Femur (tissue), 1 donor: ENCODE results near the gene GRK1.

ENCODE experiments used
- DNase-seq: peaks from one replicate; pipeline ENCODE4 v3.0.0-alpha.2; 2017

GRK1 gene

DNA sequence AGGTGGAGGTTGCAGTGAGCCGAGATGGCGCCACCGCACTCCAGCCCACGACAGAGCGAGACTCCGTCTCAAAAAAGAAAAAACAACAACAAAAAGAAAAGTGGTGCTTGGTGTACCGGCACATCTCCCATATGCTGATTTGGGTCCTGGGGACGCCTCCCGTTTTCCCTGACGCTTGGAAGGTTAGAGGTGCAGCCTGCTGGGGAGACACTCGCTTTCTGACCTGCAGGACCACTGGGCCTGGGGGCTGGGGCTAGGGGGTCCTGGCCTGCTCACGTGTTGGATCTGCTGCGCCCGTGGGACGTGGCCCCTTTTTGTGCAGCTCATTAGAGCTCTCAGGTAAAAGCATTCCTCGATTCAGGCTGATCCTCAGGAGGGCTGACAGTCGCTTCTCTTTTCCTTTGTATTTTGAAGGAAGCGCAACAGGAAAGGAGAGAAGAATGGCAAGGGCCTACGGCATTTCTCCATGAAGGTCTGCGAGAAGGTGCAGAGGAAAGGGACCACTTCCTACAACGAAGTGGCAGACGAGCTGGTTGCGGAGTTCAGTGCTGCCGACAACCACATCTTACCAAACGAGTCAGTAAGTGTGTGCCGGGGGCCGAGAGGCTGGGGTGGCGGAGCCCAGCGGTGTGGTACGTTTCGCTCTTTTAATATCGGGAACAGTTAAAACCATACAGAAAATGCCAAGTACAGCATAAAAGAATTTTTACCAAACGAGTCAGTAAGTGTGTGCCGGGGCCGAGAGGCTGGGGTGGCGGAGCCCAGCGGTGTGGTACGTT lies 34.1 kb upstream of the GRK1 start:
- DNase-seq, result no peak

DNA sequence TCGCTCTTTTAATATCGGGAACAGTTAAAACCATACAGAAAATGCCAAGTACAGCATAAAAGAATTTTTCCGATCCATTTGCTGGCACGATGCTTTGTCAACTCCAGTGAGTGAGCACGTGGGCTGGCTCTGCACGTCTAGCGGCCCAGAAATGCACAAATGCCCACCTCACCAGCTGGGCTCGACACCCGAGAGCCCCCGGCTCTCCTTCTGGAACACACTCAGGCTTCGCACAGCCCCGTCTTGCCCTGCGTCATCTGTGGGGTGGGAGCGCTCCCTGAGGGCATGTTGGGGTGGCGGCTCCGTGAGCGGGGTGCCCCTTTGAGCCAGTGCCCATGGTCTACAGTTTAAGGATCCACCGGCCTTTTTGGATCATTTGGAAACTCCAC lies 33.5 kb upstream of the GRK1 start:
- DNase-seq, result no peak

DNA sequence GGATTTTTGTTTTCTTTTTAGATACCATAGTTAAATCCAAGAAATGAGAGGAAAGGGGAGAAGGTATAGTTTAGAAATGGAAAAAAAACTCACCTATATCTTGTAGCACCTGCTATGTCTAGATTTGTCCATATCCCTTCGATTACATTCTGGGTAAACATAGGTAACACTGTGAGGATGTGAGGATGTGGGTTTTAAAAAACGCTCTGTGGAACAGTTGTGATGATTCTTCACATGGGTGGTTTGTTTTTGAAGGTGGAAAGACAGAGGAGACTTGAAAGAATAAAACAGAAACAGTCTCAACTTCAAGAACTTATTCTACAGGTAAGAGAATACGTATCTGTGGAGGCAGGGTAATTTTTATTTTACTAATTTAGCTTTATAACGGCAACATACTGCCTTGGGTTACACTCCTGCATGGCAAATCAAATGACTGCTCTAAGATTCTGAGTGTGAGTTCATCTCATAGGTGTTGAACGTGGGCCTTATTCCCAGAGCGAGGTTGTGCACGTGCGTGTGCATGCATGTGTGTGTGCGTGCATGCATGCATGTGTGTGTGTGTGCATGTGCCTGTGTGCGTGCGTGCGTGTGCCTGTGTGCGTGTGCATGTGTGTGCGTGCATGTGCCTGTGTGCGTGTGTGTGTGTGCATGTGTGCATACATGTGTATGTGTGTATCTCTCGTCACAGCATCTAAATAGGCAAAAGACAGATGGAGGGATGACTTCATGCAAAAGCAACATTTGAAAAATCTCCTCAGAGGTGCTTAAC lies 32.6 kb upstream of the GRK1 start:
- no peak for DNase-seq

DNA sequence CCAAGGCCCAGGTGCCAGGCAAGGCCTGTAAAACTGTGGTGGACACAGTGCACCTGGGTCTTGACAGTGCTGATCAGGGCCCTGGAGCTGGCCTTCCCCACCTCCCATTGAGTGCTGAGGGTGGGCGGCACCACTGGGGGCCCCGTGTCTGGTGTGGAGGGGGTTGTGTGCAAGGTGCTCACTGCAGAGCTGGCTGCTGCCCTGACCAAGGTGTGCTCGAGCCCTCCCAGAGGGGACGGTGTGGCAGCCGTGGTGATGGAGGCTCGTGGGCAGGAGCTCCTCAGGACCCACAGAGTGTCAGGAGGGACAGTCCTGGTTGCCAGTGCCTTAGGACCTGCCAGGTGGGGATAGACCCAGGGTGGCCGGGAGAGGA lies 32.0 kb upstream of the GRK1 start:
- DNase-seq, result no peak

DNA sequence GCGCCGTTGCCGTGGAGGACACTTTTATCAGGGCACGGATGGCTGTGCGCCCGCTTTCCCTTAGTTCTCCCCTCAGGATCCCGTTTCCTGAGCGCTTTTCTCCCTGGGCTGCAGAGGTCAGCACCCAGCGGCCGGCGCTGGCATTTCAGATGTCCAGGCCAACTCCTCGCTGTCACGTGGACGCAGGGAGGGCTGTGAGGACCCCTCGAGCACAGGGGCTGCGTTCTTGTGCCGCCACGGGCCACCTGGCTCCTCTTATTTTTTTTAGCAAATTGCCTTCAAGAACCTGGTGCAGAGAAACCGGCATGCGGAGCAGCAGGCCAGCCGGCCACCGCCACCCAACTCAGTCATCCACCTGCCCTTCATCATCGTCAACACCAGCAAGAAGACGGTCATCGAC lies 31.3 kb upstream of the GRK1 start:
- DNase-seq, result no peak

DNA sequence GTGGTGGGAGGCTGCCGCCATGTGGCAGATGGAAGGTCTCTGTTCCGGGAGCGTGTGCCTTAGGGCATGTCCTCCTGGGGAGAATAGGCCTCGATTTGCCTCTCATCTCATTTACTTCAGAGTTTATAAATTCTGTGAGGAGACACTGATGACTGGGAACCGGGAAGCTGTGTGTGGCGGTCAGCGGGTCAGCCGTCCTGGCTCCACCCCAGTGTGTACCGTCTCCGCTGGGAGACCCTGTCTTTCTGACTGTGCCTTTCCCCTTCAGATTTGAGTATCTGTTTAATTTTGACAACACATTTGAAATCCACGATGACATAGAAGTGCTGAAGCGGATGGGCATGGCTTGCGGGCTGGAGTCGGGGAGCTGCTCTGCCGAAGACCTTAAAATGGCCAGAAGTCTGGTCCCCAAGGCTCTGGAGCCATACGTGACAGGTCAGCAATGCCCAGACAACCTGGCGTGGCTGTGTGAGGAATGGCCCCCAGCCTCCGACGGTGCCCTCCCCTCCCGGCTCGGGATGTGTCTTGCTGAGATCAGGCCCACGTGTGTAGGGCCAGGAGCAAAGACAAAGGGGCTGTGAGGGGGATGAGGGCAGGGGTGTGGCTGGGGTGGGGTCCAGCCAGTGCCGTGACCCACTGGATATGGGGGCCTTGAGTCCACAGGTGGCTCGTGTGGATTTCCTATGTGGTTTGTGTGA lies 30.6 kb upstream of the GRK1 start:
- DNase-seq, result no peak

DNA sequence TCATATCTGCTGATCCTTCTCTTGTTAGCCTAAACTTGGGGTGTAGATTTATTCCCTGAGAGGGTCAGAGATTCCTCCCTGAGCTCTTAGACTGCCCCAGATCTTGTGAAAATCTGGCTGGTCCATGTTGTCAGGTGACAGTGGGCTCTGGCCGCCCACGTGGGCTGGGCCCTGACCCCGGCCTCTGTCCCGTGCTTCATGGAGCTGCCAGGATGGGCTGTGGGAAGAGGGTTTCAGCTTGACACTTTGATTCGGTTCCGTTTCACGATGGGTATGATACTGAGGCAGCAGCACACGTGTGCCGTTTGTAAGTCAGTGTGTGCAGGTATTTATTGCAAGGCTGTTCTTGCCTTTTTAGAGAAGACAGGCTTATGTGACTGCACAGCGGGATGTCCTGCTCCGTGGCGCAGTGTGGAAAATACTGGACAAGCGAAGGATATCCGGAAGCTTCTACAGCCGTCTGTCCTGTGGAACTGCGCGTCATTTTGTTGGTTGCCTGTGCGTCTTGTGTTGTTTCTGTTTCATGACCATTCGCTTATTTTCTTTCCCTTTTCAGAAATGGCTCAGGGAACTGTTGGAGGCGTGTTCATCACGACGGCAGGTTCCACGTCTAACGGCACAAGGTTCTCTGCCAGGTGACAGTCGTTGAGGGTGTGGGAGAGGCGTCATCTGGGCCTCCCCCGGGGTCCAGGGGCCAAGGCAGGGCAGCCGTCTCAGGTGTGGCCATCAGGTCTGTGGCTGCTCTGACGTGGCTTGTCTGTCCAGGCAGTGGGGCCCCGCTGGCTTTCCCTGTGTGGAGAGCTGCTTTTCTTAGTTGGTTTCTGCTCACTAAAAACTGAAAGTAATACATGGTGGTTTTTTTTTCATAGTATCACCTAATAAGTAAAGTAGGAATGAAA lies 29.5 kb upstream of the GRK1 start:
- DNase-seq, result peak; percentile 11

DNA sequence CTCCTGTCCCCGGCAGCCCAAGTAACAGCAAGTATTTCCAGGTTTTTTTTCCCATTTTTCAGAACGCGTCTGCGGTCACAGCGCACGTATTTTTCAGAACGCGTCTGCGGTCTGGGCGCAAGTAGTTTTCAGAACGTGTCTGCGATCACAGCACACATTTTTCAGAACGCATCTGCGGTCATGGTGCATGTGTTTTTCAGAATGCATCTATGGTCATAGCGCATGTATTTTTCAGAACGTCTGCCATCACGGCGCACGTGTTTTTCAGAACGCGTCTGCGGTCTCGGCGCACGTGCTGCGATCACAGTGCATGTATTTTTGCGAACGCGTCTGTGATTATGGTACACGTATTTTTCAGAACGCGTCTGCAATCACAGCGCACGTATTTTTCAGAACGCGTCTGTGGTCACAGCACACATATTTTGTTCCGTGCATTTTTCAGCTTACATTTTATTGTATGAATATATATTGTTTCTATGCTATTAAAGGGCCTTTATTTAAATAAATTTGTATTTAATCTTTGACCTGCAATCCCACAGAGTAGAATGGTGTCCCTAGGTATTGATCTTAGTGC lies 28.8 kb upstream of the GRK1 start:
- no peak for DNase-seq

DNA sequence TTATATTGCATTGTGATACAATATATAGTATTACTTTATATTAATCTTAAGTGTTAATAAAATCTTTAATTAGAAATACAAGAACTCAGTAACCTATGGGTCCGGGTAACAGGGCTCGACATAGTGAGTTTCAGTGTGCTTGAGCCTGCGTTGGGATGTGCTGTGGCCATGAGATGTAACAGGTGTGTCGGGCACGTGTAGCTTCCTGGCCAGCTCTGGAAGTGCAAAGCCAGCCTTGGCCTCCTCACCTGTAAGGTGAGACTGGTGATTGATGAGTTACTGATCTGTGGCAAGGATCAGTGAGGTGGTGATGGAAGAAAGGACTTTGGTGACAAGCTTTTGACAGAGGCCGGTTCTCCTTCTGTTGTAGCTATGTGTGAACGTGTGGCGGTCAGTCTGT lies 28.2 kb upstream of the GRK1 start:
- peak; percentile 5 for DNase-seq

DNA sequence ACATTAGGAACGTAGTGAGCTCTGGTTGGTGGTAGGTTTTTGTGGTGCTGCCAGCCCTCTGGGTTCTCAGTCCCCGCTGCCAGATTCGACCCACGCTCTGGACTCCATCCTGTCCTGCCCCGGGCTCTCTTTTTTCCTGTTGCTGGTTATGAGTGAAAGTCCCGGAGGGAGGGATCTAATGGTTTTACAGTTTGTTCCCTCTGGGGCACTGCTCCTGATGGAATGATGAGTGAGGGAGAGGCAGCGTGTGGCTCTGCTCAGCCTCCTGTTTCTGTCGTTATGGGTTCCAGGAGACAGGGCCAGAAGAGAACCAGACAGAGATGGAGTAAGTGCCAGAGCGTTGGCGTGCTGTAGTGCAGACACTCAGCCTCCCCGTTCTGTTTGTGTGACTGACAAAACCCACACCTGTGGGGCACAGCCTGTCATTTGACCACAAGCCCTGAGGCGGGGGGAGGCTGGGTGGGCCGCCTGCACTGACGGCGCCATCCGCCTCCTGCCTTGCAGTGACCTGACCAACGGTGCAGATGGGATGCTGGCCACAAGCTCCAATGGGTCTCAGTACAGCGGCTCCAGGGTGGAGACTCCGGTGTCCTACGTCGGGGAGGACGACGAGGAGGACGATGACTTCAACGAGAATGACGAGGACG lies 27.3 kb upstream of the GRK1 start:
- peak; percentile 25 for DNase-seq

DNA sequence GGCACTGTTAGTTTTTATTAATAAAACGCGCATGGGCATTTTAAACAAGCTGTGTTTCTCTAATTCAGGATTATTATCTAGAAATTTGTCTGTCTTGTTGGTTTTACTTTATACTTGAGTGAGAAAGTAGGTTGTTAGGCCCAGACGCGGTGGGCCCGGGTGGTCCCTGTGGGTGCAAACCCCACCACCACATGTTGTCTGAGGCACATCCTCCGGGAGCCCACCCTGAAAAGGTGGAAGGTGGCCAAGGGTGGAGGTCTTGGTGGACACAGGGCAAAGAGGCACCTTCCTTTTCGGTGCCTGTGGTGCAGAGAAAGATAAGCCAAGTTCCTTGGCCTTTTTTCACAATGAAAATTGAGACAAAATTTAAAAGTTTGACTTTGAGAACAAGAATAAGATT lies 25.6 kb upstream of the GRK1 start:
- DNase-seq, result peak; percentile 11

DNA sequence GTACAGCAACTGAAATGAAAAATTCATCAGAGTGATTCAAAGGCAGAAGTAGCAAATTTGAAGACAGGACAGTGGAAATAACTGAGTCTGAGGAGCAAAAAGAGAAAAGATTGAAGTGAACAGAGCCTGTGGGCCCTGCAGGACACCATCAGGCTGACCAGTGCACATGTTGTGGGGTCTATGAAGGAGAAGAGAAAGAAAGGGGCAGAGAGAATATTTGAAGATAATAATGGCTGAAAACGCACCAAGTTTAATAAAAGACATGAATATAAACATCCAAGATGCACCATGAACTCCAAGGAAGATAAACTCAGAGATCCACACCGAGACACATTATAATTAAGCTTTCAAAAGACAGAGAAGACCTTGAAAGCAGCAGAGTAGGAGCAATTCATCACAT lies 24.5 kb upstream of the GRK1 start:
- DNase-seq, result no peak

DNA sequence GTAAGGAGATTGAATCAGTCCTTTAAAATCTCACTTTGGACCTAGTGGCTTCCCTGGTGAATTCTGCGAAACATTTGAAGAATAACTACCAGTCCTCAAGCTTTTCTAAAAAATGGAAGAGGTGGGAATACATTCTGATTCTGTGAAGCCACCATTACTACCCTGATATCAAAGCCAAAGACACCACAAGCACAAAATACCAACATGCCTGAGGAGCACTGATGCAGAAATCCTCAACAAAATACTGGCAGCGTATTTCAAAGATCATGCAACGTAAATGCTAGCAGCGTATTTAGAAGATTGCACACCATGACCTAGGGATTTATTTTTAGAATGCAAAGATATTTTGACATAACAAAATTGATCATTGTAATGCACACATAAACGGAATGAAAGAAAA lies 23.4 kb upstream of the GRK1 start:
- no peak for DNase-seq

DNA sequence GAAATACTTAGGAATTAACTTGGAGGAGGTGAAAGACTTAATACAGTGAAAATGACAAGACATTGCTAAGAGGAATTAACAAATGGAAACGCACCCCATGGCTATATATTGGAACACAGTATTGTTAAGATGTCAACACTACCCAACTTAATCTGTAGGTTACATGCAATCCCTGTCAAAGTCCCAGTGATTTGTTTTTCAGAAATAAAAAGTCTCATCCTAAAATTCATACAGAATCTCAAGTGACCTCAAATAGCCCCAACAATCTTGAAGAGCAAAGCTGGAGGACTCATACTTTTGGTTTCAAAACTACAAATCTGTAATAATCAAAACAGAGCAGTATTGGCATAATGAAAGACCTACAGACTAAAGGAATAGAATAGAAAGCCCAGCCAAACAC lies 22.2 kb upstream of the GRK1 start:
- no peak for DNase-seq

DNA sequence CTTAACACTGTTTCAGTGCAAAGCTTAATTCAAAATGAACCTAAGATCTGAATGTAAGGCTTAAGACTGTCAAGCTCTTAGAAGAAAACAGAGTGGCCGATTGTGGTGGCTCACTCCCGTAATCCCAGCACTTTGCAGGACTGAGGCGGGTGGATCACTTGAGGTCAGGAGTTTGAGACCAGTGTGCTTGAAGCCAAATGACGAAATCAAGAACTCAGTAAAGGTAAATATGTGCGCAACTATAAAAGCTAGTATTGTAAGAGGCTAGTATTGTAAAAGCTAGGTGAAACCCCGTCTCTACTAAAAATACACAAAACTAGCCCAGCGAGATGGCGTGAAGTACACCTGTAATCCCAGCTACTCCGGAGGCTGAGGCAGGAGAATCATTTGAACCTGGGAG lies 21.7 kb upstream of the GRK1 start:
- DNase-seq, result no peak

DNA sequence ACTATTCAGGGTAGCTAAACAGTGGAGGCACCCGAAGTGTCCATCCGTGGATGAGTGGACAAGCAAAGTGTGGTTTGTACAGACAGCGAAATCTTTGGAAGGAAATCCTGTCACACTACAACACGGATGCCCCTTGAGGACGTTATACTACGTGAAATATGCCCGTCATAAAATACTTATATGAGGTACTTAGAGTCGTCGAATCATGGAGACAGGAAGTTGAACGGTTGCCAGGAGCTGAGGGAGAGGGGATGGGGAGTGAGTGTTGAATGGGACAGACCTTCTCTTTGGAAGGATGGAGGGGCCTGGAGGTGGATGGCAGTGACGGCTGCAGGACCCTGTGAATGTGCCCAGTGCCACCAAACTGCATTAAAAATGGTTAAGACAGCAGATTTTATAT lies 20.6 kb upstream of the GRK1 start:
- peak; percentile 21 for DNase-seq

DNA sequence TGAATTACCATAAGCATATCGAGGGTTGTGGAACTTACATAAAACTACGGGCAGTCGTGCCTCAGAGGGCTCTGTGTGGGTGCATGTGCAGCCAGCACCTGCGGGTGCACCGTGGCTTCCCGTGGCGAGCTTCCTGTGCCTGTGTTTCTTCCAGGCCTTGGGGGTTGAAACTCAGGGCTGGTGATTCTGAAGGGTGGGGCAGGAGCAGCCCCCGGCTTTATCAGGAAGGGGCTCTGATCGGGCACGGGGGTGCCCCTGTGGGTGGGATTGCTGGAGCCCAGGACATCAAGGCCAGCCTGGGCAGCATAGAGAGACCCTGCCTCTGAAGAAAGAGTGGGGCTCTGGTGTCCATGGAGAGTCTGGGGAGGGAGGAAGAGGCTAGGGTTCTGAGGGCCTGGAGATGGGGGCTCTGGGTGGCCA lies 20.1 kb upstream of the GRK1 start:
- peak; percentile 20 for DNase-seq

DNA sequence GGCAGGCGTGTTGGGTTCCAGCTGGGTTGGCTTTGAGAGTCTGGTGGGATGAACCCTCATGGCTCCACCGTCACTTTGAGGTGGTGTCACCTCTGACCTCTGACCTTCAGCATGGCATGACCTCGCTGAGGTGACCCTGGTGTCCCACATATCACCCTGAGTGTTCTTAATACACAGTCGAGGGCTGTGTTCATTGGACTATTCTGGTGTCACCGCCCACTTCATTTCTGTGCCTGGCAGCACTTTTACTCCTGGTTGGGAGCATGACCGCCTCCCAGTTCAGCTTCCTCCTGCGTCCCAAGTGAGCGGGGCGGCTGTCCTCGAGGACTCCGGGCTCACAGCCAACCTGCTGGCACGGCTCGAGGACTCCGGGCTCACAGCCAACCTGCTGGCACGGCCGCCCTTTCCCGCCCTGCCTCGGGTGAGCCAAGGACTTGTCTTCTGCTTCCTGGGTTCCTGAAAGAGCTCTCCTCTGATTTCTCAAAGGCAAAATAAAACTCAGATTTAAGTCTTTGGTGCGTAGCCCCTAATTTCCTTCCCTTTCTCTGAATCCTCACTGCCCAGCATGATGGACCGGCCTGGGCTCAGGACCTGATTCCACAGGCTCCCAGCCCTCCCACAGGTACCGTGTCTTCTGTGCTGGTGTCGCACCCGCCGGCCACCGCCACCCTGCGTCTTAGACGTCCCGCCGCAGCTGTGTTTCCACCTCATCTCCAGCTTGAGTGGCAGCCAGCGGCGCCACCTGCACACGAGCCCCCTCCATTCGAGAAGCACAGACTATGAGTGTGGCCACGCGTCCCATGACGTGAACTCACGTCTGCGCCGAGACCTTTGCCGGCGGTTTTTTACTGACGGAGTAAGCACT lies 19.4 kb upstream of the GRK1 start:
- peak; percentile 85 for DNase-seq

DNA sequence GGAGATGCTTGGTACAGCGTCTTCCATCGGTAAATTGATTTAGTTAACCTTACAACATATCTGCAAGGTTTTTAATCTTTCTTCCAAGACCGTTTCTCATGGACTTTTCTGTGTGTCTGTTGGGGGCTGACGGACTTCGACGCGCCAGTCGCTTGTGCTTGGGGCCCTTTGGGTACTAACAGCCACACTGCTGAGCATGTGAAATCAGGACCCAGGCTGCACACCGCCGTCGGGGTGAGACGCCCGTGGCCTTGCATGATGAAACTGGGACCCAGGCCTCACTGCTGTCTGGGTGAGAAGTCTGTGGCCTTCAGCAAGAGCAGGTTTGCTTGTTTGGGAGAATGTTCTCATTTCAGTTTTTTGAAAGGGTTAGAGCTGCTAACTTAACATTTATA lies 18.8 kb upstream of the GRK1 start:
- no peak for DNase-seq

DNA sequence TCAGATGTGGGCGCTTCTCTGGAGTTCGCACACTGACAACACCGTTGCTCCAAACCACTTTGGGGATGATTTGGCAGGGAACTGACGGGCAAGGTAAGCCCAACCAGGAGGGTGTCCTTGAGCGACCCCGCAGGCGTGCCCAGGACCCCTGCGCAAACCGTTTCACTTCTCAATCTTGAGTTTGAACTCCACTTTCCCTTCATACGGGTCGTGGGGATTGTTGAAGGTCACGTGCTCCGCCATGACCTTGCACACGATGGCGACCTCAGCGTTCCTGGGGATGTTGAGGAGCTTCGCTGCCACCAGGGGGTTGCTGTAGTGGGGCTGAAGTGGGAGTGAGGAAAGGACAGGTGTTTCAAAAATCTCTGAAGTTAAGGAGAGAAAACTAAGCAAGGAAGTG lies 17.8 kb upstream of the GRK1 start:
- DNase-seq, result peak; percentile 10

DNA sequence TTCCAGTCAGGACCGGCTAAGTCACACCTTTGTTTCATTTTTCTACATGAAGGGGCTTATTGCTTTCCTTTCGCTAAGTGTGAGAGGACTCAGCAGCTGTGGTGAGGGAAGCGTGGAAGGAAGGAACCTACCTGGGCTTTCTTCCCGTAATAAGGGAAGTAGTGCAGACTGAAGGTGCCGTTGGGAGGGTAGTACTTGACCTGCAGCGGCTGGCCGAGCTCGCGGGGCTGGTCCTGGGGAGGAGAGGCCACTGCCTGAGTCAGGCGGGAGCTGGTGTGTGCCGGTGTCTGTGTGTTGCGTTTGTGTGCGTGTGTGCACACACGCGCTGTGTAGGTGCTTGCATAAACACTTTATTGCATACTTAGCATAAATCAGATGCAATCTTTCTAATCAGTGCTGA lies 16.7 kb upstream of the GRK1 start:
- DNase-seq, result peak; percentile 10
